PC-9 (cell line): ENCODE results near the gene ZNF652. TPM values are rescaled to one million over a fixed set of nuclear protein-coding genes. Genes with fewer than 3 reads are reported as not detected.

ENCODE experiments used
- BruUV-seq: library from RNA; stranded (reverse); fragments of 400-500 nt; replicated peaks from 2 replicates; lab custom pipeline; 2021; lab: Mats Ljungman, UMichigan
- CTCF ChIA-PET: fragments of 300-600 bp; sonication (Branson Sonifier 250); formaldehyde crosslinking; loops from one replicate; lab custom pipeline; 2022; ENCODE audit warnings: antibody characterized with exemption; lab: Charles Lee
- POLR2A ChIA-PET: fragments of 300-600 bp; sonication (Branson Sonifier 250); formaldehyde crosslinking; loops from one replicate; lab custom pipeline; 2022; ENCODE audit warnings: antibody characterized with exemption; ENCODE audit not compliant: unreplicated experiment; lab: Charles Lee
- DNase-seq, 2 experiments: peaks; one replicate each; pipeline versions ENCODE4 v3.0.0 to v3.0.0-alpha.2; 2015 to 2022; ENCODE audit warnings: mixed read lengths in 1 of 2
- H2AFZ ChIP-seq: fragments of 200-600 bp; sonication (generic); 2 replicates; pipeline ENCODE4 v1.8.1; 2017; ENCODE audit warnings: antibody characterized with exemption
- H3F3A ChIP-seq: fragments of 200-600 bp; sonication (generic); 2 replicates; pipeline ENCODE4 v1.8.1; 2017; ENCODE audit warnings: antibody characterized with exemption, mild to moderate bottlenecking, low read depth; ENCODE audit not compliant: insufficient read depth
- H3K27ac ChIP-seq: fragments of 200-600 bp; sonication (generic); 2 replicates; pipeline ENCODE4 v1.6.1; 2016; ENCODE audit warnings: mixed run types
- H3K27me3 ChIP-seq: fragments of 200-600 bp; sonication (generic); 2 replicates; pipeline ENCODE4 v1.6.1; 2016; ENCODE audit warnings: low read depth, mixed run types; ENCODE audit not compliant: insufficient read depth
- H3K36me3 ChIP-seq: fragments of 200-600 bp; sonication (generic); 2 replicates; pipeline ENCODE4 v1.6.1; 2016; ENCODE audit warnings: low read depth, mixed run types
- H3K4me1 ChIP-seq: fragments of 200-600 bp; sonication (generic); replicated peaks from 2 replicates; pipeline ENCODE4 v1.6.1; 2016; ENCODE audit warnings: mixed run types; ENCODE audit not compliant: insufficient read depth
- H3K4me2 ChIP-seq: fragments of 200-600 bp; sonication (generic); 2 replicates; pipeline ENCODE4 v1.6.1; 2017; ENCODE audit warnings: mixed run types
- H3K4me3 ChIP-seq: fragments of 200-600 bp; sonication (generic); 2 replicates; pipeline ENCODE4 v1.6.1; 2016; ENCODE audit warnings: mixed run types
- H3K79me2 ChIP-seq: fragments of 200-600 bp; sonication (generic); 2 replicates; pipeline ENCODE4 v1.6.1; 2017; ENCODE audit warnings: low read depth, mixed run types
- H3K9me2 ChIP-seq: fragments of 200-600 bp; sonication (generic); 2 replicates; pipeline ENCODE4 v1.8.1; 2017; ENCODE audit warnings: mild to moderate bottlenecking; ENCODE audit not compliant: insufficient read depth
- H3K9me3 ChIP-seq: fragments of 200-600 bp; sonication (generic); 2 replicates; pipeline ENCODE4 v1.8.1; 2016; ENCODE audit warnings: low read depth; ENCODE audit not compliant: insufficient read depth
- H4K20me1 ChIP-seq: fragments of 200-600 bp; sonication (generic); 2 replicates; pipeline ENCODE4 v1.8.1; 2017; ENCODE audit not compliant: insufficient read depth
- EZH2 ChIP-seq: fragments of 200-600 bp; sonication (generic); IDR thresholded peaks from 2 replicates; pipeline ENCODE4 v1.8.0; 2017; ENCODE audit warnings: antibody characterized with exemption, low read depth
- intact Hi-C: fragments of 100-400 bp; cut with micrococcal nuclease; formaldehyde crosslinking; loops from one replicate; pipeline ENCODE4 v1.10.0; 2022; ENCODE audit not compliant: unreplicated experiment
- total RNA-seq: library from RNA; stranded (reverse); gene quantifications from 2 replicates; pipeline ENCODE4 v1.2.3, GENCODE V29; 2021
- TF ChIP-seq, protein P1 (sequence below): fragments of 200-600 bp; sonication (generic); conservative IDR thresholded peaks from 2 replicates; pipeline ENCODE4 v1.6.1; 2017; ENCODE audit warnings: mixed run types, antibody characterized with exemption, mild to moderate bottlenecking, moderate library complexity

The ZNF652 gene
- total RNA-seq, 1 experiment from 2014 or later, result 49.8 TPM

DNA sequence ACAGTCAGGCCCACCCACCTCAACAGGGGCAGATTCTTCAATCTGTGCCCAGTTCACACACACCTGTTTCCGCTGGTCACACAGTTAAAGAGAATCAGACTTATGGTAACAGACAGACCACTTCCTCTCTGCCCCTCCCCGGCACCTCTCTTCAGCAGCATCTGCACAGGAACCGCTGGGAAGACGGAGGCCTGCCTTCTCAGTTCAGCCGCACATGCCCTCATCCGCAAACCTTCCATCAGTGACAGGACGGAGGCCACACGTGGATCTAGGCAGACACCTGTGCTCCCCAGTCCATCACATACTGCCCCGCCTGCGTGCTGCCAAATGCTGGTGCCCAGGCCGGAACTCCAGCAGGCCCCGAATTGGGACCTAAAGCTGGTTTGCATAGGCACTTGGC lies 42.3 kb upstream of the ZNF652 start:
- Histone ChIP-seq H3K4me2 (no peak overlapping the region), H3K27me3 (no peaks in the 10 kb centered on the region), H3K36me3 (peaks cover 25% of the 10 kb centered on the region), H3K9me2 (no peaks in the 10 kb centered on the region), H3K4me3 (no peak overlapping the region), H3K9me3 (no peaks in the 10 kb centered on the region), H3K4me1 (no peaks in the 10 kb centered on the region), H4K20me1 (peaks cover 11% of the 10 kb centered on the region), H3K79me2 (no peaks in the 10 kb centered on the region), H3F3A (peaks cover 14% of the 10 kb centered on the region), H3K27ac (no peak overlapping the region), H2AFZ (no peak overlapping the region)
- no peak for TF ChIP-seq EZH2
- TF ChIP-seq, protein P1, sequence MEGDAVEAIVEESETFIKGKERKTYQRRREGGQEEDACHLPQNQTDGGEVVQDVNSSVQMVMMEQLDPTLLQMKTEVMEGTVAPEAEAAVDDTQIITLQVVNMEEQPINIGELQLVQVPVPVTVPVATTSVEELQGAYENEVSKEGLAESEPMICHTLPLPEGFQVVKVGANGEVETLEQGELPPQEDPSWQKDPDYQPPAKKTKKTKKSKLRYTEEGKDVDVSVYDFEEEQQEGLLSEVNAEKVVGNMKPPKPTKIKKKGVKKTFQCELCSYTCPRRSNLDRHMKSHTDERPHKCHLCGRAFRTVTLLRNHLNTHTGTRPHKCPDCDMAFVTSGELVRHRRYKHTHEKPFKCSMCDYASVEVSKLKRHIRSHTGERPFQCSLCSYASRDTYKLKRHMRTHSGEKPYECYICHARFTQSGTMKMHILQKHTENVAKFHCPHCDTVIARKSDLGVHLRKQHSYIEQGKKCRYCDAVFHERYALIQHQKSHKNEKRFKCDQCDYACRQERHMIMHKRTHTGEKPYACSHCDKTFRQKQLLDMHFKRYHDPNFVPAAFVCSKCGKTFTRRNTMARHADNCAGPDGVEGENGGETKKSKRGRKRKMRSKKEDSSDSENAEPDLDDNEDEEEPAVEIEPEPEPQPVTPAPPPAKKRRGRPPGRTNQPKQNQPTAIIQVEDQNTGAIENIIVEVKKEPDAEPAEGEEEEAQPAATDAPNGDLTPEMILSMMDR, result no peak
- no TSS peak for BruUV-seq
- intact Hi-C loops, result no loop called here
- no peak for DNase-seq
- ChIA-PET CTCF (no interaction called here), POLR2A (no interaction called here)

DNA sequence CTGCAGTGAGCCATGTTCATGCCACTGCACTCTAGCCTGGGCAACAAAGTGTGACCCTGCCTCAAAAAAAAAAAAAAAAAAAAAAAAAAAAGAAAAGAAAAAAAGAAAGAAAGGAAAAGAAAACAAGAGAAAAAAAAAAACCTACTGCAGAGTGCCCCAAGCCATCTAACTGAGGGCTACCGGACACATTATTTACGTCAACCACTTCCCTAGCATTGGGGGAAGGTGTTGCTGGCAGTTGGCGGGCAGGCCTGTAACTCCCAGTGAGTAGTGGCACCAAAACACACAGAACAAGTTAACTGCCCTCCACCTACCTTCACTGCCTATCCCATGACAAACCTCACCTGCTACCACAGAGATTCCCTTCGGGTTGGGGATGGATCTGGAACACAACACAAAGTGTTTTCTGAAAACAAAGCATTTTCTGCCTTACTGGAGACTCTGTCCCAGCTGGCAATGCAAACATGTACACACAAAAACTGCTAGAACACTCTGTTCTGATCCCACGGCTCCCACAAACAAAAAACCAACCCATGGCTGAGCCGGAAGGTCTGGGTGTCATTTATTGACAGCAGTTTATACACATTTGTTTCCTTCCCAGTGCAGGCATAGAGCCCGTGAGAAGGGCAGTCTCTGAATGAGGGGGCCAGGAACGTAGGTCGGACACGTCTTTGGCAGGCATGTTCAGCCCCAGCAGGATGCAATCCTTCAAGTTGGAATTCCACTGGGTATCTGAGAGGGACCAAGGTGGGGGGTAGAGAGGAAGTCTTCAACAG lies 41.7 kb upstream of the ZNF652 start:
- CTCF ChIA-PET, result no interaction called here
- H3K4me3 ChIP-seq, result no peak overlapping the region
- no peaks in the 10 kb centered on the region for H3K4me1 ChIP-seq
- H3K9me2 ChIP-seq, result no peaks in the 10 kb centered on the region
- no peak overlapping the region for H3K4me2 ChIP-seq
- no peak overlapping the region for H2AFZ ChIP-seq
- no peak overlapping the region for H3K27ac ChIP-seq
- intact Hi-C loops, result no loop called here
- TF ChIP-seq, protein P1, result no peak
- TF ChIP-seq EZH2, result no peak
- H3K79me2 ChIP-seq, result no peaks in the 10 kb centered on the region
- no peaks in the 10 kb centered on the region for H3K9me3 ChIP-seq
- no peaks in the 10 kb centered on the region for H3K27me3 ChIP-seq
- no peak for DNase-seq
- POLR2A ChIA-PET, result no interaction called here
- H4K20me1 ChIP-seq, result peaks cover 11% of the 10 kb centered on the region
- BruUV-seq, result no TSS peak
- H3K36me3 ChIP-seq, result peaks cover 23% of the 10 kb centered on the region
- peaks cover 14% of the 10 kb centered on the region for H3F3A ChIP-seq

DNA sequence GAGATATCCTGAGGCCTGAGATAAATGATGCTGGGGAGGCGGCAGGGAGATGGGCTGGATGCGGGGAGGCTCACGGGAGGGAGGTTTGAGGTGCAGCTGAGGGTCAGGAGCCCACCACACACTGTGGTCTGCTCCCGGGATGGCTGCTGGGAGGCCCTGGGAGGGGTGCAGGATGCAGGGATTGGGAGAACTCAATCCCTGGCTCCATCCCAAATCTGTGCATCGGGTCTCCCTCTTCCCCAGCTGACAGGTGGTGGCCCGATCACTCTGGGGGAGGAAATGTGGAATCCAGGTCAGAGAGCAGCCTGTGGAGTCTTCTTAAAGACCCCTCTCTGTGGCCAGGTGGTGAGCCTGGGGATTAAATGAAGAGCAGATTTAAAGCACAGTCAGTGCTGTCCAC lies 40.7 kb upstream of the ZNF652 start:
- BruUV-seq, result no TSS peak
- Histone ChIP-seq H3K27ac (no peak overlapping the region), H3K36me3 (peaks cover 19% of the 10 kb centered on the region), H3F3A (peaks cover 9% of the 10 kb centered on the region), H3K9me2 (no peaks in the 10 kb centered on the region), H2AFZ (no peak overlapping the region), H3K4me2 (no peak overlapping the region), H3K79me2 (no peaks in the 10 kb centered on the region), H4K20me1 (peaks cover 11% of the 10 kb centered on the region), H3K4me3 (no peak overlapping the region), H3K9me3 (no peaks in the 10 kb centered on the region), H3K27me3 (no peaks in the 10 kb centered on the region), H3K4me1 (no peaks in the 10 kb centered on the region)
- DNase-seq, result no peak
- intact Hi-C loops, result no loop called here
- POLR2A ChIA-PET, result no interaction called here
- TF ChIP-seq, protein P1, result no peak
- TF ChIP-seq EZH2, result no peak
- CTCF ChIA-PET, result interaction anchor here (0.6 kb wide), 1 partner anchor 108 kb away, joined by 15 read pairs; no protein-coding TSS in a partner anchor
